BJ (cell line): Measurements from ENCODE around the gene SMIM41. TPM values are rescaled to one million over a fixed set of nuclear protein-coding genes. Genes with fewer than 3 reads are reported as not detected.

Experiments used
- CTCF ChIA-PET: fragments of 350-600 bp; formaldehyde crosslinking; extraction: SDS; loops from one replicate; lab custom pipeline; 2021; ENCODE audit warnings: antibody characterized with exemption, inconsistent platforms; lab: Yijun Ruan, JAX
- POLR2A ChIA-PET: fragments of 300-600 bp; sonication (Branson Sonifier 250); formaldehyde crosslinking; extraction: SDS; loops from one replicate; lab custom pipeline; 2021; ENCODE audit warnings: antibody characterized with exemption; lab: Charles Lee
- DNase-seq: peaks from one replicate; pipeline ENCODE4 v3.0.0-alpha.2; 2011; ENCODE audit warnings: low read depth
- H3K27me3 ChIP-seq: 2 replicates; pipeline ENCODE4 v1.6.0; 2011; ENCODE audit warnings: low read length; ENCODE audit not compliant: control insufficient read depth, insufficient read depth
- H3K36me3 ChIP-seq: 2 replicates; pipeline ENCODE4 v1.5.1; 2011; ENCODE audit warnings: low read length; ENCODE audit not compliant: control insufficient read depth, insufficient read depth
- H3K4me3 ChIP-seq: 2 replicates; pipeline ENCODE4 v1.5.1; 2011; ENCODE audit warnings: low read depth, mild to moderate bottlenecking, control low read depth, low read length
- polyA plus RNA-seq: library from polyadenylated mRNA; depleted of rRNA; stranded (reverse); fragments of >200 nt; gene quantifications from 2 replicates; pipeline ENCODE4 v1.2.3, GENCODE V29; 2011
- TF ChIP-seq, protein P1 (sequence below): IDR thresholded peaks from 2 replicates; pipeline ENCODE4 v1.5.1; 2011; ENCODE audit warnings: low read depth, mild to moderate bottlenecking, control low read depth, inconsistent platforms, low read length, moderate library complexity; ENCODE audit not compliant: insufficient read depth

SMIM41 gene
- polyA plus RNA-seq, 1 experiment: not detected

DNA sequence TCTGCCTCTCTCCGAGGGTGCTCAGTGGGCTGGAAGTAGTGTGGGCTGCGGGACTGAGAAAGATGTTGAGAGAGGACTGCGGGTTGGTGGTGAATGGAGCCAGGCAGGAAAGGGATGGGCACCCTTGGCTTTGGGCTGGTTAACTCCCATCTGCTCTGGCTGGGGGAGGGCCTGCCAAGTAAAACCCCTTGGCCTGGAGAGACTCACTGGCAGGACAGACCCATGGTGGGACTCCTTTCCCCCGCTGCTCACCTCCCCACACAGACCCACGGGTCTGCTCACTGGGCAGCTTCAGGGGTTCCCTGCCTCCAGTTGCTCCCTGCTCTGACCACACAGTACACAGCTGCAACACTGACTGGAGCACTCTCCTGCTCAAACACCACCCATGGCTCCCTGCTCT, 58.2 kb downstream of the SMIM41 start:
- ChIA-PET POLR2A (no interaction called here), CTCF (interaction anchor here (0.6 to 1.7 kb wide), 4 partner anchors 12 to 742 kb away, joined by 3 to 9 read pairs (median 4); no protein-coding TSS in a partner anchor)
- H3K4me3 ChIP-seq: no peak overlapping the region
- H3K36me3 ChIP-seq: no peaks in the 10 kb centered on the region
- TF ChIP-seq, protein P1, sequence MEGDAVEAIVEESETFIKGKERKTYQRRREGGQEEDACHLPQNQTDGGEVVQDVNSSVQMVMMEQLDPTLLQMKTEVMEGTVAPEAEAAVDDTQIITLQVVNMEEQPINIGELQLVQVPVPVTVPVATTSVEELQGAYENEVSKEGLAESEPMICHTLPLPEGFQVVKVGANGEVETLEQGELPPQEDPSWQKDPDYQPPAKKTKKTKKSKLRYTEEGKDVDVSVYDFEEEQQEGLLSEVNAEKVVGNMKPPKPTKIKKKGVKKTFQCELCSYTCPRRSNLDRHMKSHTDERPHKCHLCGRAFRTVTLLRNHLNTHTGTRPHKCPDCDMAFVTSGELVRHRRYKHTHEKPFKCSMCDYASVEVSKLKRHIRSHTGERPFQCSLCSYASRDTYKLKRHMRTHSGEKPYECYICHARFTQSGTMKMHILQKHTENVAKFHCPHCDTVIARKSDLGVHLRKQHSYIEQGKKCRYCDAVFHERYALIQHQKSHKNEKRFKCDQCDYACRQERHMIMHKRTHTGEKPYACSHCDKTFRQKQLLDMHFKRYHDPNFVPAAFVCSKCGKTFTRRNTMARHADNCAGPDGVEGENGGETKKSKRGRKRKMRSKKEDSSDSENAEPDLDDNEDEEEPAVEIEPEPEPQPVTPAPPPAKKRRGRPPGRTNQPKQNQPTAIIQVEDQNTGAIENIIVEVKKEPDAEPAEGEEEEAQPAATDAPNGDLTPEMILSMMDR: no peak
- DNase-seq: no peak
- H3K27me3 ChIP-seq: no peaks in the 10 kb centered on the region; the same call in 1 of the 2 replicates

DNA sequence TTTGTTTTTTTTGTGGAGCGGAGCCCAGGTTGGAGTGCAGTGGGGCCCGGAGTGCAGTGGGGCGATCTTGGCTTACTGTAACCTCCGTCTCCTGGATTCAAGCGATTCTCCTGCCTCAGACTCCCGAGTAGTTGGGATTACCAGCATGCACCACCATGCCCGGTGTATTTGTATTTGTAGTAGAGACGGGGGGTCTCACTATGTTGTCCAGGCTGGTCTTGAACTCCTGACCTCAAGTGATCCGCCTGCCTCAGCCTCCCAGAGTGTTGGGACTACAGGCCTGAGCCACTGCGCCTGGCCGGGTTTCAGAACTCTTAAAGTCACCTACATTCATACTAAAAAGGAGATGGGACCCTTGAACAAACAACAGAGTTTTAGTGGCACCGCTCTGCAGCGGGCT, 59.6 kb downstream of the SMIM41 start:
- Histone ChIP-seq H3K27me3 (no peaks in the 10 kb centered on the region; the same call in 1 of the 2 replicates), H3K36me3 (no peaks in the 10 kb centered on the region), H3K4me3 (no peak overlapping the region)
- POLR2A ChIA-PET: no interaction called here
- CTCF ChIA-PET: interaction anchor here (0.8 to 2.0 kb wide), 10 partner anchors 8 to 842 kb away, joined by 3 to 9 read pairs (median 4); no protein-coding TSS in a partner anchor
- TF ChIP-seq, protein P1: no peak
- no peak for DNase-seq

DNA sequence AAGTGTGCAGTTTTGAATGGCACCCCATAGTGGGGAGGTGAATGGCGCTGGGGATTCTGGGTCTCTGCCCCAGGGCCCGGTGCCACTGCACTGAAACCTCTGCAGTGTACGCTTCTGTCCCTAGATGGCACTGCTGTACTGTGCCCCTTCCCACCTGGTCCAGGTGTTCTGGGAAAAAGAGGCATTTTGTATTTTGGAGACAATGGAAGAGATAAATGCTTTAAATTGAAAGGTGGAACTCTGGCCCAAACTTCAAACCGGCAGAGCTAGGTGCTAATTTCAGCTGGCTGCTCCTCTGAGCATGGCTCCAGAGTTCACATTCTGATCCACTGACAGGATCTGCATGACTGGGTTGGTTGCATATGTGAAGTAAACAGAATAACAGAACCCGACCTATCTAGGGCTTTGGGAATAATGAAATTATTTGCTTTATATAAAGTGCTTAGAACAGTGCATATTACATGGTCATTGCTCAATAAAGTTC, 60.1 kb downstream of the SMIM41 start:
- ChIA-PET CTCF (interaction anchor here (1.0 to 2.0 kb wide), 11 partner anchors 8 to 841 kb away, joined by 3 to 8 read pairs (median 4); no protein-coding TSS in a partner anchor), POLR2A (no interaction called here)

DNA sequence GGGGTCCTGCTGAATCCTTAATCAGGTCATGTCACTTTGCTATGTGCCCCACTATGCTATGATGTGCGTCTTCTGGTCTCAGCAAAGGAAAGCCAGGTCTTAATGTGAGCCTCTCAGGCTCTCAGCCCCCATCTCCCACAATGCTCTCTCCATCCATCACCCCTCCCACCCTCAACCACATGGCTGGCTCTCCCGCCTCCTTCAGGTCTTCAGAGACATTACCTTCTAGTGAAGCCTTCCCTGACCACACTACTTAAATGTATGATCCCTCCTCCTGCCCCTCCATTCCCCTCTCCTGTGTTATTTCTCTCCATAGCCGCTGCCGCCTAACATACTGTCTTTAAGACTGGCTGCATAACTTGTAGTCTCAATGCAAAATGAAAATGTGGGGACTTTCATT, 61.8 kb downstream of the SMIM41 start:
- no peak overlapping the region for H3K4me3 ChIP-seq
- POLR2A ChIA-PET: no interaction called here
- no peak for DNase-seq
- TF ChIP-seq, protein P1: no peak
- CTCF ChIA-PET: interaction anchor here (1.8 to 2.0 kb wide), 2 partner anchors 183 to 739 kb away, joined by 7 to 8 read pairs; no protein-coding TSS in a partner anchor
- no peaks in the 10 kb centered on the region for H3K36me3 ChIP-seq
- no peaks in the 10 kb centered on the region for H3K27me3 ChIP-seq

More for the DNA sequence above, 60.1 kb downstream of the SMIM41 start:
- DNase-seq: no peak
- TF ChIP-seq, protein P1: peak; percentile 80
- H3K27me3 ChIP-seq: no peaks in the 10 kb centered on the region; the same call in 1 of the 2 replicates
- H3K36me3 ChIP-seq: no peaks in the 10 kb centered on the region
- H3K4me3 ChIP-seq: no peak overlapping the region

DNA sequence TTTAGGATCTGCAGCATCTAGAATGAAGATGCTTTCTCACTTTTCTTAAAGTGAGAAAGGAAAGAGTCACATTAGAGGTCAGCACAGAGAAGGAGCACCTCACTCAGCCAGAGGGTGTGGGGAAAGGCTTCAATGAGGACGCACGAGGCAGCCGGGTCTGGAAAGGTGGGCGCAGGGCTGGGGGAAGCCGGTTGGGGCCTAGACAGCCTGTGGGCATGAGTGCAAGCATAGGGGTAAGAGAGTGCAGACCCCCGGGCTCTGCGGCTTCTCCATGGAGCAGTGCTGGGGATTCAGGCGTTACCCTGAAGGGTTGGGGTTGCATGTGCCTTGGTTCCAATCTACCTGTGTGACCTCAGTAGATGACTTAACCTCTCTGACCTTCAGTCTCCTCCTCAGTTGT, 62.4 kb downstream of the SMIM41 start:
- H3K4me3 ChIP-seq: no peak overlapping the region
- POLR2A ChIA-PET: no interaction called here
- no peaks in the 10 kb centered on the region for H3K36me3 ChIP-seq

More for the DNA sequence above, 62.4 kb downstream of the SMIM41 start:
- DNase-seq: no peak
- H3K27me3 ChIP-seq: no peaks in the 10 kb centered on the region
- CTCF ChIA-PET: no interaction called here
- TF ChIP-seq, protein P1: no peak
